IMR-90 (cell line): Measurements from ENCODE around the gene HERC5. TPM values are rescaled to one million over a fixed set of nuclear protein-coding genes. Genes with fewer than 3 reads are reported as not detected.

Source experiments
- ATAC-seq: fragments of 200-7000 bp; cut with Tn5 transposase; 2 replicates; pipeline ENCODE4 v1.9.1; 2020; ENCODE audit warnings: low read depth, mild to moderate bottlenecking, moderate library complexity
- BruUV-seq: library from RNA; stranded (reverse); fragments of 400-500 nt; replicated peaks from 2 replicates; lab custom pipeline; 2021; lab: Mats Ljungman, UMichigan
- CTCF ChIA-PET: fragments of 300-600 bp; formaldehyde crosslinking; extraction: SDS; loops from one replicate; lab custom pipeline; 2021; ENCODE audit warnings: antibody characterized with exemption; lab: Yijun Ruan, JAX
- POLR2A ChIA-PET: fragments of 300-600 bp; sonication (Branson Sonifier 250); formaldehyde crosslinking; loops from one replicate; lab custom pipeline; 2022; ENCODE audit warnings: antibody characterized with exemption; ENCODE audit not compliant: unreplicated experiment; lab: Charles Lee
- DNase-seq: peaks from one replicate; pipeline ENCODE4 v3.0.0; 2013
- H2AFZ ChIP-seq: replicated peaks from 2 replicates; pipeline ENCODE3; 2013; ENCODE audit warnings: low read length, mild to moderate bottlenecking; ENCODE audit not compliant: poor library complexity
- H2AK5ac ChIP-seq: 2 replicates; pipeline ENCODE4 v1.6.1; 2013; ENCODE audit warnings: low read depth, low read length, inconsistent platforms
- H2AK9ac ChIP-seq: replicated peaks from 2 replicates; pipeline ENCODE3; 2013; ENCODE audit warnings: mild to moderate bottlenecking, low read depth, low read length, moderate library complexity; ENCODE audit not compliant: poor library complexity
- H2BK120ac ChIP-seq: 2 replicates; pipeline ENCODE4 v1.6.1; 2013; ENCODE audit warnings: low read depth, low read length, inconsistent platforms
- H2BK15ac ChIP-seq: 3 replicates; pipeline ENCODE4 v1.6.1; 2013; ENCODE audit warnings: low read depth, low read length, inconsistent platforms
- H2BK20ac ChIP-seq: 2 replicates; pipeline ENCODE4 v1.6.1; 2013; ENCODE audit warnings: low read depth, mild to moderate bottlenecking, inconsistent platforms, low read length, moderate library complexity
- H2BK5ac ChIP-seq: 2 replicates; pipeline ENCODE4 v1.6.1; 2013; ENCODE audit warnings: mild to moderate bottlenecking, low read depth, low read length, inconsistent platforms; ENCODE audit not compliant: poor library complexity, severe bottlenecking
- H3K14ac ChIP-seq: replicated peaks from 2 replicates; pipeline ENCODE4 v1.6.1; 2013; ENCODE audit warnings: low read depth, low read length, inconsistent platforms
- H3K18ac ChIP-seq: 2 replicates; pipeline ENCODE4 v1.6.1; 2013; ENCODE audit warnings: low read depth, low read length, control low read depth
- H3K23ac ChIP-seq: 2 replicates; pipeline ENCODE4 v1.6.1; 2013; ENCODE audit warnings: low read depth, low read length, inconsistent platforms
- H3K27ac ChIP-seq: 2 replicates; pipeline ENCODE4 v1.5.1; 2013; ENCODE audit warnings: mild to moderate bottlenecking, control low read depth, low read length; ENCODE audit not compliant: insufficient read depth
- H3K27me3 ChIP-seq: 2 replicates; pipeline ENCODE4 v1.6.1; 2013; ENCODE audit warnings: low read length; ENCODE audit not compliant: control insufficient read depth, insufficient read depth
- H3K36me3 ChIP-seq: 2 replicates; pipeline ENCODE4 v1.6.1; 2013; ENCODE audit warnings: low read length, mixed read lengths; ENCODE audit not compliant: control insufficient read depth, insufficient read depth
- H3K4ac ChIP-seq: 2 replicates; pipeline ENCODE4 v1.6.1; 2013; ENCODE audit warnings: low read depth, low read length, inconsistent platforms
- H3K4me1 ChIP-seq: 2 replicates; pipeline ENCODE4 v1.6.1; 2013; ENCODE audit warnings: low read length, mixed read lengths; ENCODE audit not compliant: control insufficient read depth, insufficient read depth
- H3K4me2 ChIP-seq: 2 replicates; pipeline ENCODE4 v1.6.1; 2013; ENCODE audit warnings: low read depth, mild to moderate bottlenecking, control low read depth, low read length, moderate library complexity
- H3K4me3 ChIP-seq: 2 replicates; pipeline ENCODE4 v1.5.1; 2013; ENCODE audit warnings: low read depth, mild to moderate bottlenecking, control low read depth, low read length, moderate library complexity; ENCODE audit not compliant: insufficient read depth
- H3K56ac ChIP-seq: 2 replicates; pipeline ENCODE4 v1.6.1; 2013; ENCODE audit warnings: low read length, inconsistent platforms; ENCODE audit not compliant: insufficient read depth; ENCODE audit errors: extremely low read depth
- H3K79me1 ChIP-seq, 2 experiments: 2 replicates each; pipeline ENCODE4 v1.6.1; 2013; ENCODE audit warnings: low read length in 2 of 2, inconsistent platforms in 1 of 2, low read depth in 1 of 2
- H3K9ac ChIP-seq: 2 replicates; pipeline ENCODE4 v1.6.1; 2013; ENCODE audit warnings: low read depth, low read length, control low read depth
- H3K9me1 ChIP-seq: 2 replicates; pipeline ENCODE4 v1.6.1; 2013; ENCODE audit warnings: low read length, inconsistent platforms; ENCODE audit not compliant: insufficient read depth
- H3K9me3 ChIP-seq: 2 replicates; pipeline ENCODE4 v1.6.1; 2013; ENCODE audit warnings: low read length; ENCODE audit not compliant: control insufficient read depth, insufficient read depth
- H4K20me1 ChIP-seq: 2 replicates; pipeline ENCODE4 v1.6.1; 2013; ENCODE audit warnings: low read length, inconsistent platforms; ENCODE audit not compliant: insufficient read depth
- H4K5ac ChIP-seq: 2 replicates; pipeline ENCODE4 v1.6.1; 2013; ENCODE audit warnings: mild to moderate bottlenecking, low read depth, low read length, control low read depth
- H4K8ac ChIP-seq, 2 experiments: 2 replicates each; pipeline ENCODE4 v1.6.1; 2013; ENCODE audit warnings: low read depth in 2 of 2, low read length in 2 of 2, control low read depth in 1 of 2, inconsistent platforms in 1 of 2
- H4K91ac ChIP-seq: 2 replicates; pipeline ENCODE4 v1.6.1; 2013; ENCODE audit warnings: low read depth, low read length, inconsistent platforms; ENCODE audit not compliant: insufficient read depth
- BHLHE40 ChIP-seq: fragments of 150-350 bp; IDR thresholded peaks from 2 replicates; pipeline ENCODE4 v1.6.1; 2016; ENCODE audit warnings: mild to moderate bottlenecking, low read depth, low read length
- CEBPB ChIP-seq: IDR thresholded peaks from 2 replicates; pipeline ENCODE4 v1.6.1; 2012; ENCODE audit warnings: low read depth, low read length, improper control_type of control experiment
- CHD1 ChIP-seq: IDR thresholded peaks from 2 replicates; pipeline ENCODE4 v1.6.1; 2012; ENCODE audit warnings: low read depth, low read length, improper control_type of control experiment
- CTCF ChIP-seq: conservative IDR thresholded peaks from 2 replicates; pipeline ENCODE4 v1.5.1; 2012; ENCODE audit warnings: mild to moderate bottlenecking, low read depth, low read length, improper control_type of control experiment
- ELK1 ChIP-seq: fragments of 150-350 bp; IDR thresholded peaks from 2 replicates; pipeline ENCODE4 v1.6.1; 2016; ENCODE audit warnings: low read depth, mild to moderate bottlenecking, low read length, moderate library complexity, borderline replicate concordance
- FOS ChIP-seq: fragments of 150-350 bp; IDR thresholded peaks from 2 replicates; pipeline ENCODE4 v1.6.1; 2016; ENCODE audit warnings: low read depth, low read length
- MAFK ChIP-seq: IDR thresholded peaks from 2 replicates; pipeline ENCODE4 v1.6.1; 2012; ENCODE audit warnings: low read depth, low read length, improper control_type of control experiment
- MAZ ChIP-seq: IDR thresholded peaks from 2 replicates; pipeline ENCODE4 v1.6.1; 2012; ENCODE audit warnings: low read depth, mild to moderate bottlenecking, low read length, improper control_type of control experiment, moderate library complexity, borderline replicate concordance
- MXI1 ChIP-seq: IDR thresholded peaks from 2 replicates; pipeline ENCODE4 v1.6.1; 2012; ENCODE audit warnings: low read depth, mild to moderate bottlenecking, low read length, moderate library complexity, borderline replicate concordance
- NFE2L2 ChIP-seq: fragments of 150-350 bp; IDR thresholded peaks from 2 replicates; pipeline ENCODE4 v1.6.1; 2016; ENCODE audit warnings: low read depth, mild to moderate bottlenecking, low read length
- POLR2A ChIP-seq: IDR thresholded peaks from 2 replicates; pipeline ENCODE4 v1.6.1; 2012; ENCODE audit warnings: mild to moderate bottlenecking, low read depth, low read length
- RAD21 ChIP-seq: IDR thresholded peaks from 2 replicates; pipeline ENCODE4 v1.6.1; 2012; ENCODE audit warnings: low read length, improper control_type of control experiment
- RCOR1 ChIP-seq: IDR thresholded peaks from 2 replicates; pipeline ENCODE4 v1.6.1; 2012; ENCODE audit warnings: mild to moderate bottlenecking, low read length, improper control_type of control experiment; ENCODE audit not compliant: insufficient replicate concordance
- RFX5 ChIP-seq: IDR thresholded peaks from 2 replicates; pipeline ENCODE4 v1.8.0; 2012; ENCODE audit warnings: low read depth, mild to moderate bottlenecking, low read length, moderate library complexity
- SMC3 ChIP-seq: fragments of 150-350 bp; IDR thresholded peaks from 2 replicates; pipeline ENCODE4 v1.6.1; 2016; ENCODE audit warnings: low read depth, mild to moderate bottlenecking, antibody characterized with exemption, low read length, moderate library complexity
- USF2 ChIP-seq: fragments of 150-350 bp; IDR thresholded peaks from 2 replicates; pipeline ENCODE4 v1.6.1; 2017; ENCODE audit warnings: mild to moderate bottlenecking, antibody characterized with exemption, low read length, low read depth
- WGBS, 2 experiments: methylation state at CpG; one replicate each; pipeline versions ENCODE4 v1.1.5 to v1.1.7; 2013; ENCODE audit warnings: missing lambda C conversion rate in 2 of 2; ENCODE audit not compliant: insufficient read length in 1 of 2; ENCODE audit errors: extremely low coverage in 2 of 2; 5-methylcytosine and 5-hydroxymethylcytosine counted together
- dilution Hi-C: fragments of 300-500 bp; cut with HindIII; formaldehyde crosslinking; loops from one replicate; pipeline ENCODE4 v1.14.3; 2018; ENCODE audit warnings: low sequenced_read_pairs; ENCODE audit not compliant: unreplicated experiment
- in situ Hi-C: fragments of 300-500 bp; cut with MboI; formaldehyde crosslinking; loops from 3 replicates; pipeline ENCODE4 v1.14.3; 2019; ENCODE audit warnings: low sequenced_read_pairs, inconsistent platforms, mixed read lengths
- intact Hi-C: fragments of 100-400 bp; cut with micrococcal nuclease; formaldehyde crosslinking; loops from 2 replicates; pipeline ENCODE4 v1.10.0; 2022
- polyA plus RNA-seq, 3 experiments: library from polyadenylated mRNA; depleted of rRNA; stranded (reverse); fragments of >200 nt; gene quantifications; 2 replicates each; pipeline ENCODE4 v1.2.3, GENCODE V29; 2012; ENCODE audit warnings: low replicate concordance in 1 of 3
- total RNA-seq: library from RNA; depleted of rRNA; stranded (reverse); fragments of >200 nt; gene quantifications from 2 replicates; pipeline ENCODE4 v1.2.3, GENCODE V29; 2012

Gene HERC5
- total and polyA plus RNA-seq, 2 of the 4 experiments (the other 2 are of a cell fraction): under 0.01 TPM; not detected in 1

DNA sequence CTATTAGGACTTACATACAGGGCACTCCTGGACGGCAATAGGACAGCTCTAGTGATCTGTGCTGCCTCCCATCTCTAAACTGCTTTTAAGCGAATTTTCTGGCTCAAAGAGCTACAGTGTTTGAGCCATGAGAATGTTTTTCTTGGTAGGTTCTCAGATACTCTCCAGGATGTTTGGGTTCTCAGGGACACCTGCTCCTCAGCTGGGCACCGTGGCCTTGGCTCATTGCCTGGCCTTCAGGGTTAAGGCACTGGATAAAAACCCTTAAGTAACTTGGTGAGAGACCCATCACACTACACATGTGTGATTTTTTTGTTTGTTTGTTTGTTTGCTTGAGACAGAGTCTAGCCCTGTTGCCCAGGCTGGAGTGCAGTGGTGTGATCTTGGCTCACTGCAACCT, 38.5 kb upstream of the HERC5 start:
- Histone ChIP-seq H3K4me1 (no peaks in the 10 kb centered on the region), H2BK5ac (no peak overlapping the region), H3K56ac (no peak overlapping the region), H3K23ac (no peak overlapping the region), H3K27ac (no peak overlapping the region), H3K27me3 (no peaks in the 10 kb centered on the region), H4K8ac (no peak overlapping the region), H4K20me1 (no peaks in the 10 kb centered on the region), H3K79me1 (no peaks in the 10 kb centered on the region), H2BK20ac (no peak overlapping the region), H3K9me1 (no peaks in the 10 kb centered on the region; the same call in 1 of the 2 replicates), H2BK15ac (no peak overlapping the region), H3K18ac (no peak overlapping the region), H3K9ac (no peak overlapping the region), H2AK5ac (no peak overlapping the region), H3K14ac (no peak overlapping the region), H2BK120ac (no peak overlapping the region), H3K4me3 (no peak overlapping the region), H3K9me3 (no peaks in the 10 kb centered on the region), H3K4me2 (no peak overlapping the region), H2AK9ac (no peak overlapping the region), H3K36me3 (no peaks in the 10 kb centered on the region), H2AFZ (no peak overlapping the region), H3K4ac (no peak overlapping the region), H4K91ac (no peak overlapping the region), H4K5ac (no peak overlapping the region)
- intact Hi-C loops (no loop called here), in situ Hi-C loops (no loop called here), dilution Hi-C loops (no loop called here)
- ChIA-PET POLR2A (no interaction called here), CTCF (no interaction called here)
- ATAC-seq (no peak), DNase-seq (no peak)
- WGBS, 2 experiments: 0% methylated on average over 1 of the region's 3 CpGs; no CpG with 5 or more reads in 1 of the 2 experiments
- BruUV-seq: no TSS peak
- TF ChIP-seq USF2: no peak
- TF ChIP-seq MXI1: no peak
- no peak for TF ChIP-seq SMC3
- no peak for TF ChIP-seq ELK1
- no peak for TF ChIP-seq CTCF
- TF ChIP-seq MAZ: no peak
- no peak for TF ChIP-seq RAD21
- TF ChIP-seq POLR2A: no peak
- no peak for TF ChIP-seq CEBPB
- TF ChIP-seq CHD1: no peak
- no peak for TF ChIP-seq FOS
- TF ChIP-seq RFX5: no peak
- no peak for TF ChIP-seq RCOR1
- no peak for TF ChIP-seq NFE2L2
- no peak for TF ChIP-seq BHLHE40
- TF ChIP-seq MAFK: no peak
